HG03196 (cell line): ENCODE results near the gene RABL6.
"Not testable (repeated sequence)": the region's sequence is repeated elsewhere in the genome, so short reads cannot be mapped to it uniquely, and the experiment has no call there.

Experiments used
- ATAC-seq: cut with Tn5 transposase; IDR thresholded peaks from one replicate; pipeline ENCODE4 v1.9.1; 2021; ENCODE audit not compliant: unreplicated experiment

The RABL6 gene

GRCh38 chr9:136793086-136793946, 14.4 kb upstream of the RABL6 start:
- no peak for ATAC-seq

GRCh38 chr9:136794281-136794999, 13.3 kb upstream of the RABL6 start:
- no peak for ATAC-seq

- ATAC-seq: no peak
Measured at GRCh38 chr9:136795000-136795348, 12.8 kb upstream of the RABL6 start.

- ATAC-seq: no peak
Measured at GRCh38 chr9:136796238-136796774, 11.4 kb upstream of the RABL6 start, which contains the start of gene CCDC183. CCDC183 (plus strand) TSS chr9:136796338; CDS start chr9:136796398, 60 bp downstream.

- not testable (repeated sequence) for ATAC-seq
Measured at GRCh38 chr9:136796775-136797347, 10.9 kb upstream of the RABL6 start.

GRCh38 chr9:136798708-136799078, 9.1 kb upstream of the RABL6 start:
- ATAC-seq: no peak

- no peak for ATAC-seq
Measured at GRCh38 chr9:136799079-136799853, 8.5 kb upstream of the RABL6 start.

- no peak for ATAC-seq
Measured at GRCh38 chr9:136799854-136800657, 7.7 kb upstream of the RABL6 start.

GRCh38 chr9:136802321-136802720, 5.4 kb upstream of the RABL6 start:
- ATAC-seq: no peak

- not testable (repeated sequence) for ATAC-seq
Measured at GRCh38 chr9:136803009-136803550, 4.7 kb upstream of the RABL6 start.

- no peak for ATAC-seq
Measured at GRCh38 chr9:136803551-136804508, 3.9 kb upstream of the RABL6 start.

- no peak for ATAC-seq
Measured at GRCh38 chr9:136804509-136805206, 3.1 kb upstream of the RABL6 start.

GRCh38 chr9:136805207-136805740, 2.5 kb upstream of the RABL6 start:
- no peak for ATAC-seq

GRCh38 chr9:136806067-136806466, 1.7 kb upstream of the RABL6 start:
- no peak for ATAC-seq

- ATAC-seq: no peak
Measured at GRCh38 chr9:136806631-136807201, 1.0 kb upstream of the RABL6 start.

GRCh38 chr9:136808075-136808805, 492 bp downstream of the RABL6 start:
- ATAC-seq: peak; percentile 32

- no peak for ATAC-seq
Measured at GRCh38 chr9:136808806-136809158, 1.0 kb downstream of the RABL6 start.
